Fibroblast of peridontal ligament (primary cell): Measurements from ENCODE around the gene SH3BGRL2.

Experiments
- DNase-seq: peaks from one replicate; pipeline ENCODE4 v3.0.0-alpha.2; 2010; ENCODE audit errors: extremely low read depth

The SH3BGRL2 gene

GRCh38 chr6:79630883-79631692 lies at the start of gene SH3BGRL2:
SH3BGRL2 (plus strand) TSS chr6:79631329; CDS start chr6:79631462, 133 bp downstream.
- DNase-seq: peak; percentile 19

GRCh38 chr6:79584332-79584731 lies 46.8 kb upstream of the SH3BGRL2 start:
- DNase-seq: no peak

DNA sequence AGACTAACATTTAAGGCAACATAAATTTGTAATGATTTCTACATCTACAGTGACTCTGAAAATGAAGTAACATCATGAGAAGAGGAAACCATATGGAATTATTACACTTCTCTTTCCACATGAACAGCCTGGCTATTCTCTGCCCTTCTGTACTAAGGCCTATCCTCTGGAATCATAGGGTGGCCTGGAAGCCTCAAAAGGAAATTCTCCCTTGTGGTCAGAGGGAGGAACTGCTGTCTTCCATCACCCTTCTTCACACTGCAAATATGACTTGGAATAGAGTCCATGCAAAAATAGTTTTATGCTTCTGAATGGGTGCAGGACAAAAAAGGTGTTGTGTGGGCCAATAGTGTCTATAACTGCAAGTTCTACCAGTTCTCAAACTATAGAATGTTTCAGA lies 44.6 kb upstream of the SH3BGRL2 start:
- peak; percentile 19 for DNase-seq

DNA sequence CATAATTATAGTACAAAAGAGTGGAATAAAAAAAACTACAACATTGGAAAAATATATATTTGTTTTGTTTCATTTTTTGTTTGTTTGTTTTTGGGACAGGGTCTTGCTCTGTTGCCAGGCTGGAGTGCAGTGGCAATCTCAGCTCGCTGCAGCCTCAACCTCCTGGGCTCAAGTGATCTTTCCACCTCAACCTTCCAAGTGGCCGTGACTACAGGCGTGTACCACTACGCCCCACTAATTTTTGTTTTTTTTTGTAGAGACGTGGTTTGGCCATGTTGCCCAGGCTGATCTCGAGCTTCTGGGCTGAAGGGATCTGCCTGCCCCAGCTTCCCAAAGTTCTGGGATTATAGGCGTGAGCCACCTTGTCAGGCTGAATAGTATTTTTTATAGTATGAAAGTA lies 41.4 kb upstream of the SH3BGRL2 start:
- DNase-seq: no peak

DNA sequence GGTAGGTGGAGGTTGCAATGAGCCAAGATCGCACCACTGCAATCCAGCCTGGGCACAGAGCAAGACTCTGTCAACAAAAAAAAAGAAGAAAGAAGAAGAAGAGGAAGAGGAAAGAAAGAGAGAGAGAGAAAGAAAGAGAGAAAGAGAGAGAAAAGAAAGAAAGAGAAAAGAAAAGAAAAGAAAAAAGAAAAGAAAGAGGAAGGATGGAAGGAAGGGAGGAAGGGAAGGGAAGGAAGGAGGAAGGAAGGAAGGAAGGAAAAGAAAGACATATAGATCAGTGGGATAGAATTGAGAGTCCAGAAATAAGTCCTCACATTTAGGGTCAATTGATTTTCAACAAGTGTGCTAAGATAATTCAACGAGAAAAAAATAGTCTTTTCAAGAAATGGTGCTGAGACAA lies 34.0 kb upstream of the SH3BGRL2 start:
- no peak for DNase-seq

- DNase-seq: no peak
Observed at GRCh38 chr6:79598012-79598411, 33.1 kb upstream of the SH3BGRL2 start.

DNA sequence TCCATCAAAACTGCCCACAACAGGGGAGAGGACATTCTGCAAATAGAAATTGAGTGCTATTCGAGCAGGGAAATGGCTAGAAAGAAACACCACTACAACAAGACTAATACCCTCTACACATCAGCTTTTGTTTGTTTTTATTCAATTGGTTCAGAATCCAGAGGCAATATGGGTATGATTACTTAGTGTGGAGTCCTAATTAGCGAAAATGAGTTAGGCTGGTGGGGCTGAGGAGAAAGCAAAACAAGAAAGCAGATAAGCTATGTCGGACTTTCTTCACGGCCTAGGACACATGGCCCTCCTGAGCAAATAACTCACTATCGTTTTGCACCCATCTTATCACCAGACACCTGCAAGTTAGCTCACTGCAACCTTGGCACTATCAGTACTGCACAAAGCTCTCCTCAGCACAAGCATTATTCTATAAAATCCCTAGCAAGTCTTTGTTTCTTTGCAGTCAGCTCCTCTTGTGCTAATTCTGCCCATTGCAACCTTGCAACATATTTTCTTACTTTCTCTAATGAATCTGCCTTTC lies 31.3 kb upstream of the SH3BGRL2 start:
- no peak for DNase-seq

- no peak for DNase-seq
Observed at GRCh38 chr6:79600313-79600712, 30.8 kb upstream of the SH3BGRL2 start.

DNA sequence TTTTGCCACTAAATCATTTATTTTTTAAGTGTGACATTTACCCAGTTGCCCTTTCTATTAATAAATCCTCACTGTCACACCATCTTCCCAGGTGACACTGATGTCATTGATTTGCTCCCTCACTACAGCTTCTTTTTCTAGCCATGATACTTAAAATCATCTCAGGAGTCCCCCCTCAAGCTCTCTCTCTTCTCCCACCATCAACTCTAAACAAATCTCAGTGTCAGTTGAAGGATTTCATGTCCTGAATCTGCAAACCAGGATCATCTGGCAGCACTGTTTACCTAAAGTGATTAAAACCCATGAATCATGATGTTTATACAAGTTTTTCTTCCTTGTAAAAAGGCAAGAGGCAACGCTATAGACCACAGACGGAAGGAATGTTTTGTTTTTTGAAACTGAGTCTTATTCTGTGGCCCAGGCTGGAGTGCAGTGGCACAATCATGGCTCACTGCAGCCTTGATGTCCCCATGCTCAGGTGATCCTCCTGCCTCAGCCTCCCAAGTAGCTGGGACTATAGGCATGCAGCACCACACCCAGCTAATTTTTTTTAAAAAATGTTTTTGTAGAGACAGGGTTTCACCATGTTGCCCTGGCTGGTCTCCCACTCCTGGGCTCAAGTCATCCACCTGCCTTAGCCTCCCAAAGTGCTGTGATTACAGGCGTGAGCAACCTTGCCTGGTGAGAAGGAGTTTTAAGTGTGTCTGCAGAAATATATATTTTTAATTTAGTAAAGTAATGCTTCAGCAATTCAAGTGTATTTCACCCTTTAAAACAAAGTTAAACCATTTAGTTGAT lies 30.1 kb upstream of the SH3BGRL2 start:
- peak; percentile 75 for DNase-seq

- no peak for DNase-seq
Observed at GRCh38 chr6:79602859-79603258, 28.3 kb upstream of the SH3BGRL2 start.

DNA sequence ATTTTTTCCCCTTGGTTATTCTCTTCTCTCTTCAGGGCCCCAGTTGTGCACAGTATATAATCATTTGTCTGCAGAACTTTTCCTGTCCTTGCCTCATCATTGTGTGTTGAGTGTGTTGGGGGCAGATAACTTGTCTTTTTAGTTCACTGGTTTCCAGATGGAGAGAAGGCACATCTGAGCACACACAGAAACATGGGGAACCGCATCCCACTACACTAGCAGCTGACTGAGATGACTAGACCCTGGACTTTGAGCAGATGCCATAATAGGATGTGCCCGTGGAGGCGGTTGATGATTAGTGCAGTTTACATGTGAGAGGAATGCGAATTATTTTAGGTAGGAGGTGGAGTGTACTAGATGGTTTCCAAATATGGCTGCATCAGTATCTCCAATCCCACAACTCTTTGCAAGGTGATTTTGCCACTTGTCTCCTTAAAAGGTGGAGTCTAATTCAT lies 26.5 kb upstream of the SH3BGRL2 start:
- DNase-seq: no peak

DNA sequence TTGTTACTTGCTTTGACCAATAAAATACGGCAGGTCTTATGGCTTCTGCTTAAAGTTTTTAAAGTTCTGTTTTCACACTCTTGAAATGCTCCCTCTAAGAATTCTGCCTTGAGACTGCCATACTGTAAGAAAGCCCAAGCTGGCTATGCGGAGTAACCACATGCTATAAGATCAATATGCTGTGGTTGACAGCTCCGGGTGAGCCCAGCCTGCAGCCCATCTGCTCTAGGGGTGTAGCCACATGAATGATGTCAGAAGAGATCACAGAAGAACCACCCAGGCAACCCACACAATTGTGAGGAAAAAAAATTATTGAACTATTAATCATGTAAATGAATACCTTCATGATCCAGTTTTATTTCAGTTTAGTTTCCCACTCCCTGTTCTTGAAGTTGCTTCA lies 26.1 kb upstream of the SH3BGRL2 start:
- DNase-seq: no peak

- DNase-seq: no peak
Observed at GRCh38 chr6:79605968-79606764, 25.0 kb upstream of the SH3BGRL2 start.

GRCh38 chr6:79607000-79607399 lies 24.1 kb upstream of the SH3BGRL2 start:
- DNase-seq: peak; percentile 39

DNA sequence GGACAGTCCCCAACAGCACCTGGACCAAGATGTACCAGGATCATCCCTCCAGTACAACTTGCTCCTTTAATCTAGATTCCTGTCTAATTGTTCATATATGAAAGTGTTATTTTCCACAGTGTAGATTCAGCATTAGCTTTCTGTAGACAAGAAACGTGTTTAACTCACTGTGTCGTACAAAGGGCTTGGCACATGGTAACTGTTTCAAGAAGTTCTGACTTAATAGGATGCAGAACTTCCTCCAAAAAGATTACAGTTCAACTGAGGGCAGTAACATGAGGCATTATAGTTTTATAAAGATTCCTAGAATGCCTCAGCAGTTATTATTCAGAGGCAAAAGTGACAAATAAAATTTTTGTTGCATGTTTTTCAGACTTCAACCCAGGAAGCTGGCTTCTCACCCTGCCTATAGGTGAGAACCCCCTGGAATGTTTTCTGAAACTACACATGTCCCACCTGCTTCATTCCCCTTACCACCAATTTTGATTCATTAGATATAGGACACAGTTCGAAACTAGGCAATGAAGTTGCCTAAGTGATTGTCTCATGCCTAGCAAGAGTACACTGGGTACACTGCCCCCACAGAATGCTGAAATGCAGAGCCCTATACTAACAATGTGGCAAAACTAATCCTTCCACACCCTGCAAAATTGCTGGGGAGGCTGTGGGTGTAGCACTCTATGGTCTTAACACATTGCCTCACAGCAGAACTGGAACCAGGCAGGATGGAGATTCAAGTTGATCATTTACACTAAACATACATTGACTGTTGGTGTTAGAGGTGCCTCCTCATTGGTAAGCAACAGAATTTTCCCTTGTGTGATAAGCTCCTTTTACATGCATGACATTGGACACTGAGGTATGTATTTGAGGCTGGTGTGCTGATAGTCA lies 22.6 kb upstream of the SH3BGRL2 start:
- DNase-seq: no peak

DNA sequence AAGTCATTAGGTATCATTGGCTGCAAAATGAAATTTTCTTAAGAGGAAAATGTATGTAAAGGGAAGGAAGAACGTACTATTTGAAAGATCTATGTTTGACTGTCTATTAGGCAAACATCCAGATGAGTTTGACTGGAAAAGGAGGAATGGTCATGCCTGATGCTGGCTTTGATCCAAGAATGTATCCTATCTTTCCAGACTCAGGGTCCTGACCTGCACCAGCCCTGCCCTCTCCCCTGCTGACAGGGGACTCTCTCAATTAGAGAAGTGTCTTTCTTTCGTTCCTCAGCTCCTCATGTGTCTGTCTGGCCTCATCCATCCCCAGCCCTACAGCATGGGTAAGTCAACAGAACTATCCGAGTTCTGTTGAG lies 21.9 kb upstream of the SH3BGRL2 start:
- DNase-seq: no peak

GRCh38 chr6:79610306-79611009 lies 20.7 kb upstream of the SH3BGRL2 start:
- DNase-seq: no peak

DNA sequence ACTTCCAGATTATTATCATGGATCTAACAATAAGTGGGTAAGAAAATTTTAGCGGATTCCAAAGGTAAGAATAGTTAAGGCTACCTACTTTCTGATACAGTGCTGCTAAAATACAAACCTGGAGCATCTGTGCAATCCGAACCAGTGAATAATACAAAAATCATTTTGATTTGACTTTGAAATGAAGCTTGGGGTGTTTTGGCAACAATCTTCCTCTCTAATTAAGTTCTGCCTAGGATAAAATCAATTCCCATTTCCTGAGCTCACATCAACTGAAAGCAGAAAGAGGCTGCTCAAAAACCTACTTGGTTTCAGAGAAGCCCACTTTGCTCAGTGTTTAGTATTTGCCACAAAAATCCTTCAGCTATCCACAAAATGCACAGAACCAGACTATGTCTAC lies 18.7 kb upstream of the SH3BGRL2 start:
- DNase-seq: no peak

GRCh38 chr6:79612918-79613317 lies 18.2 kb upstream of the SH3BGRL2 start:
- no peak for DNase-seq

DNA sequence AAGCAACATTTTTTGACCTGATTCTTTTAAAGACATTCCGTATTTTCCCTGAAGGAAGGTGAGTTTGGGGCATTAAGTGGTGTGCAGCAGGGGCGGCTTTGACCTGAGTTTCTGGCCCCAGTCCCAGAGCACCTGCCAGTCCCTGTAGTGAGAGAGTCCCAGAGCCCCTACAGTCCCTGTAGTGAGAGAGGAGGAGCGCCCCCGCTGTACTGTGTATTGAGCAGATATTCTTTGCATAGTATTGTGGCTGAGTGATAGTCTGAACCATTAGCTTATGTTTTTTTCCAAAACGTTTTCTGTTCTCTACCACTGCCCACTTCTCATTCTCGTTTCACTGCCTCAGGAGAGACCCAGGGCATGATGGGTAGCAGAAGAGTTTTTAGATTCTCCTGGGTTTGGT lies 17.2 kb upstream of the SH3BGRL2 start:
- no peak for DNase-seq
